Brain microvascular endothelial cell (primary cell): ENCODE data around the gene GINS3.

ENCODE experiments used
- DNase-seq: peaks from one replicate; pipeline ENCODE4 v3.0.0-alpha.2; 2020
- H3K27ac ChIP-seq: fragments of 250-450 bp; sonication (Bioruptor Pico); 2 replicates; pipeline ENCODE4 v1.5.1; 2020; ENCODE audit warnings: mild to moderate bottlenecking, moderate library complexity
- H3K27me3 ChIP-seq: fragments of 250-450 bp; sonication (Bioruptor Pico); replicated peaks from 2 replicates; pipeline ENCODE4 v1.5.1; 2020; ENCODE audit warnings: mild to moderate bottlenecking
- H3K36me3 ChIP-seq: fragments of 250-450 bp; sonication (Bioruptor Pico); replicated peaks from 2 replicates; pipeline ENCODE4 v1.5.1; 2020; ENCODE audit warnings: mild to moderate bottlenecking
- H3K4me3 ChIP-seq: 2 replicates; pipeline ENCODE4 v1.5.1; 2011; ENCODE audit warnings: low read depth, mild to moderate bottlenecking, control low read depth, low read length, moderate library complexity
- in situ Hi-C: cut with HindIII; loops from 2 replicates; pipeline ENCODE4 v1.10.0; 2017; ENCODE audit warnings: low sequenced_read_pairs, low pct_ligation_motif_present
- TF ChIP-seq, protein P1 (sequence below): IDR thresholded peaks from 2 replicates; pipeline ENCODE4 v1.5.1; 2011; ENCODE audit warnings: low read depth, mild to moderate bottlenecking, moderate library complexity, low read length, control low read depth, inconsistent platforms; ENCODE audit errors: missing control alignments

GINS3 gene

DNA sequence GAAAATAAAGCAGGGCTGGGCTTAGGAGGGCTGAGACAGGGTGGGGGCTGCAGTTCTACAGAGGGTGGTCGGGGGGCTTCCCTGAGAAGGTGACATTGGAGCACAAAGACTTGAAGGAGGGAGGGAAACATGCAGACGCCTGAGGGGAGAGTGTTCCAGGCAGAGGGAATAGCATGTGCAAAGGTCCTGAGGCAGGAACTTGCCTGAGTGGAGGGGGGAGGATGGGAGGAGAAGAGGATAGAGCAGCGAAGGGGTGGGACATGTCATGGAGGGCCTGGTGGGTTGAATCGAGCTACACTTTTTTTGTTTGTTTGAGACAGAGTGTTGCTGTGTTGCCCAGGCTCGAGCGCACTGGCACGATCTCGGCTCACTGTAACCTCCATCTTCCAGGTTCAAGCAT is 33.0 kb downstream of the GINS3 start:
- Histone ChIP-seq H3K36me3 (no peaks in the 10 kb centered on the region), H3K4me3 (no peak overlapping the region), H3K27ac (no peak overlapping the region), H3K27me3 (no peaks in the 10 kb centered on the region)
- in situ Hi-C loops, result no loop called here
- TF ChIP-seq, protein P1, sequence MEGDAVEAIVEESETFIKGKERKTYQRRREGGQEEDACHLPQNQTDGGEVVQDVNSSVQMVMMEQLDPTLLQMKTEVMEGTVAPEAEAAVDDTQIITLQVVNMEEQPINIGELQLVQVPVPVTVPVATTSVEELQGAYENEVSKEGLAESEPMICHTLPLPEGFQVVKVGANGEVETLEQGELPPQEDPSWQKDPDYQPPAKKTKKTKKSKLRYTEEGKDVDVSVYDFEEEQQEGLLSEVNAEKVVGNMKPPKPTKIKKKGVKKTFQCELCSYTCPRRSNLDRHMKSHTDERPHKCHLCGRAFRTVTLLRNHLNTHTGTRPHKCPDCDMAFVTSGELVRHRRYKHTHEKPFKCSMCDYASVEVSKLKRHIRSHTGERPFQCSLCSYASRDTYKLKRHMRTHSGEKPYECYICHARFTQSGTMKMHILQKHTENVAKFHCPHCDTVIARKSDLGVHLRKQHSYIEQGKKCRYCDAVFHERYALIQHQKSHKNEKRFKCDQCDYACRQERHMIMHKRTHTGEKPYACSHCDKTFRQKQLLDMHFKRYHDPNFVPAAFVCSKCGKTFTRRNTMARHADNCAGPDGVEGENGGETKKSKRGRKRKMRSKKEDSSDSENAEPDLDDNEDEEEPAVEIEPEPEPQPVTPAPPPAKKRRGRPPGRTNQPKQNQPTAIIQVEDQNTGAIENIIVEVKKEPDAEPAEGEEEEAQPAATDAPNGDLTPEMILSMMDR, result no peak
- no peak for DNase-seq

DNA sequence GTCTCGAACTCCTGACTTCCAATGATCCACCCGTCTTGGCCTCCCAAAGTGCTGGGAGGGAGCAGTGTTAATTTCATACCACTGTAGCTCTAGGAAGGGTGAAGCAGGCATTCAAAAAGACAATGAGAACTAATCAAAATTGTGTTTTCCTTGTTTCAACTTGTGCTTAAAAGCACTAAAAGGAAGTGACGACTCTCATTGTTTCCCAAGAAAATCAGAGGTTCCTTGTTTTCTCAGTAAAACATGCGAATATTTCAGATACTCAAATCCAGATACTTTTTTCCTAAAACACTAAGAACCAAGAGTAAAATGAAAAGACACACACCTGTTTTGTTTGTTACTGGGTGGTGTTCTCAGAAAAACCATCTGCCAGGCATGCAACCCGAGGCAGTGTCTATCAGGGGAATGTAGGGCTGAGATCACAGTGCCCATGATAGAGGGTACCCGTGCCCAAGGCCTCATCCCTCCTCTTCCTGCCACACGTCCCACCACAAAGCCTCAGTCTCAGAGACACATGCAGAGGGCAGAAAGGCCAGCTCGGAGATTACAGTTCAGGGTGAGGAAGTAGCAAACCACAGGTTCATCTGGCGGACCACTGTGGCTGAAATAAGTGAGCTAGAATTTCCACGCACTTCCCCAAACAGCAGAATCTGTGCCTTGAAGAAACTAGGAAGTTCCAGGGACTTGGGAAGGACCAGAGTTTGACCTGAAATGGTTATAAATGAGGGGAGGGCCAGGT is 33.7 kb downstream of the GINS3 start:
- Histone ChIP-seq H3K27me3 (no peaks in the 10 kb centered on the region), H3K36me3 (no peaks in the 10 kb centered on the region), H3K27ac (no peak overlapping the region), H3K4me3 (no peak overlapping the region)
- TF ChIP-seq, protein P1, result no peak
- in situ Hi-C loops, result no loop called here
- DNase-seq, result no peak

DNA sequence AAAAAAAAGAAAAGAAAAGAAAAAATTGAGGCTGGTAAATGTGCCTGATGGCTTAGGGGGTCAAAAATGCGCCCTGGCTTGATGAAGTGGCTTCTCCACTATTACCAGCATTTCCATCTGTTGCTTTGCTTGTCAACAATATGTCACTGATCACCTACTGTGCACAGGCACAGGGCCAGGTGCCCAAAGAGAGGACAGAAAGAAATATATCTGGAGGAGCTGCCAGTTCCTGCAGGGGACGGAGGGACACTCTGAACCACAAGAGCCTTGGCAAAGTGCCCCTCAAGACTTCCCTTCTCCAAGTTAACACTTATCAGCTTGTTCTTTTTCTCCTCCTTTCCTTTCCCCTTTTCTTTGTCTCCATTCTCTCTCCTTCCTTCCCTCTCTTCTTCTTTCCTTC is 34.7 kb downstream of the GINS3 start:
- H3K27me3 ChIP-seq, result no peaks in the 10 kb centered on the region
- TF ChIP-seq, protein P1, result no peak
- no peak overlapping the region for H3K4me3 ChIP-seq
- in situ Hi-C loops, result no loop called here
- H3K27ac ChIP-seq, result no peak overlapping the region
- no peaks in the 10 kb centered on the region for H3K36me3 ChIP-seq
- no peak for DNase-seq

DNA sequence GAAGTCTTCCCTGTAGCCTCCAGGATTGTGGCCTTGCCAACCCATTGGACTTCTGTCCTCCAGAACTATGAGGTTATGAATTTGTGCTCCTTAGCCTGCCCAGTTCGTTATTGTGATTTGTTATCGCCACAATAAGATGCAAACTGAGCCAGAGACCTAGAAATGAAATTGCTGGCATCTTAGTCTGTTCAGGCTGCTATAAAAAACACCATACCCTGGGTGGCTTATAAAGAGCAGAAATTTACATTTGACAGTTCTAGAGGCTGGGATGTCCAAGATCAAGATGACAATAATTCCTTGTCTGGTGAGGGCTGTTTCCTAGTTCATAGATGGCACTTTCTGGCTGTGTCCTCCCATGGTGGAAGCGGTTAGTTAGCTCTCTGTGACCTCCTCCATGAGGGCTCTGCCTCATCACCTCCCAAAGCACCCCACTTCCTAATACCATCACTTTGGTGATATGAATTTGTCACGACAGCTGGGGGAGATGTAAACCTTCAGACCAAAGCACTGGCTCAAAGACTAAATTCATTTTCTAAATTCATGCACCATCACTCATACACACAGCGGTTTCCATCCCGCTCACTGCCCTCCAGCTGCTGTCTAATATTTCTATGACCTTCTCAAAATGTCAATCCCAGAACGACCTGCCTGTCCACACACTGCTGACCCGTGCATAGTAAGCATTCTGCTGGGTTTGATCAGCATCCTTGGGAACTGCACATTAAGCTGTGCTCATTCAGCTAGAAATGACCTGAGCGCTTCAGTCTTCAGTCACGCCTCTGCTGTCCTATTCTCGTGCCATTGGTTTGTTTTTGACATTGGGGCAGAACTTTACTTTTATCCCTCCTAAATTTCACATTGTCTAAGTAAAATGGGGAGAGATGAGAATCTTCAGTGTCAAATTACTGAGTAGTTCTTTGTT is 36.6 kb downstream of the GINS3 start:
- no peak for DNase-seq
- H3K27me3 ChIP-seq, result no peaks in the 10 kb centered on the region
- in situ Hi-C loops, result no loop called here
- TF ChIP-seq, protein P1, result no peak
- no peaks in the 10 kb centered on the region for H3K36me3 ChIP-seq
- no peak overlapping the region for H3K4me3 ChIP-seq
- no peak overlapping the region for H3K27ac ChIP-seq

DNA sequence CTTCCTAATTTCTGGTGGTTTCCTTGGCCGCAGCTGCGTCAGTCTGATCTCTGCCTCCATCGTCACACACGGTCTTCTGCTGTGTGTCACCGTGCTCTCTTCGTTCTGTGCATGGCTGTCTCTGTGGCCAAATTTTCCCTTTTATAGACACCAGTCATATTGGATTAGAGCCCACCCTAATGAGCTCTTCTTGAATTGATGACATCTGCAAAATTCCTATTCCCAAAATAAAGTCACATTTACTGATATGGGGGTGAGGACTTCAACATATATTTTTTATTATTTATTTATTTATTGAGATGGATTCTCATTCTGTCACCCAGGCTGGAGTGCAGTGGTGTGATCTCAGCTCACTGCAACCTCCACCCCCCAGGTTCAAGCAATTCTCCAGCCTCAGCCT is 38.4 kb downstream of the GINS3 start:
- H3K27ac ChIP-seq, result no peak overlapping the region
- no peak for DNase-seq
- no peak overlapping the region for H3K4me3 ChIP-seq
- no peaks in the 10 kb centered on the region for H3K36me3 ChIP-seq
- in situ Hi-C loops, result no loop called here
- TF ChIP-seq, protein P1, result no peak
- H3K27me3 ChIP-seq, result no peaks in the 10 kb centered on the region
